HG03442 (cell line): ENCODE results near the gene ENTPD2.
"Not testable (repeated sequence)": the region's sequence is repeated elsewhere in the genome, so short reads cannot be mapped to it uniquely, and the experiment has no call there.

Experiments
- ATAC-seq: cut with Tn5 transposase; IDR thresholded peaks from one replicate; pipeline ENCODE4 v1.9.1; 2021; ENCODE audit warnings: mild to moderate bottlenecking, moderate library complexity; ENCODE audit not compliant: unreplicated experiment

Gene ENTPD2

DNA sequence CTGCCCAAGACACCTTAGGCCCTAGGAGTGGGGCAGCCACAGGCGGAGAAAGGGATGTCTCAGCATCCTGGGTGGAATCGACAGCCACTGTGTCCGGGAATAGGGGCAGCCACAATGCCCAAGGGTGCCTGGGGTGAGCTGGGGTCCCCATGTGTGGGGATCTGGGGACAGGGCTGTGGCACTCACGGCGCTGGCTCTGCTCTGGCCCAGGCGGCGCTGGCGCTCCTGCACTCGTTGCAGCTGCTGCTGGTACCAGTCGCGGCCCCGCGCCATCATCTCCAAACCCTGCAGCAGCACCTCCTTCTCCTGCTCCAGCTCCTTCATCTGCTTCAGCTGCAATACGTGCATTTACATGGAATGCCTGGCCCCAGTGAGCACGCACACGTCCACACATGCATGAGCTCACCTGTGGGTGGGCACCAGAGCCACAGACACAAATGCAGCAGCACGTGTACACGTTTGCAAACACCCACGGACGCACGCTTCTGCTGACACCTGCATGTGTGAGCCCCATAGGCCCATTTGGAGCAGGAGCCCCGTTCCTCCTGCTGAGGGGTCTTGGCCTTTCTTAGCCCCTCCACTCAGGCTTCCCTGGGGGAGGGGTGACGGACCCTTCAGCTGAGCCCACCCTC is 11.6 kb upstream of the ENTPD2 start:
- no peak for ATAC-seq

GRCh38 chr9:137064880-137065164 is 11.0 kb upstream of the ENTPD2 start:
- no peak for ATAC-seq

DNA sequence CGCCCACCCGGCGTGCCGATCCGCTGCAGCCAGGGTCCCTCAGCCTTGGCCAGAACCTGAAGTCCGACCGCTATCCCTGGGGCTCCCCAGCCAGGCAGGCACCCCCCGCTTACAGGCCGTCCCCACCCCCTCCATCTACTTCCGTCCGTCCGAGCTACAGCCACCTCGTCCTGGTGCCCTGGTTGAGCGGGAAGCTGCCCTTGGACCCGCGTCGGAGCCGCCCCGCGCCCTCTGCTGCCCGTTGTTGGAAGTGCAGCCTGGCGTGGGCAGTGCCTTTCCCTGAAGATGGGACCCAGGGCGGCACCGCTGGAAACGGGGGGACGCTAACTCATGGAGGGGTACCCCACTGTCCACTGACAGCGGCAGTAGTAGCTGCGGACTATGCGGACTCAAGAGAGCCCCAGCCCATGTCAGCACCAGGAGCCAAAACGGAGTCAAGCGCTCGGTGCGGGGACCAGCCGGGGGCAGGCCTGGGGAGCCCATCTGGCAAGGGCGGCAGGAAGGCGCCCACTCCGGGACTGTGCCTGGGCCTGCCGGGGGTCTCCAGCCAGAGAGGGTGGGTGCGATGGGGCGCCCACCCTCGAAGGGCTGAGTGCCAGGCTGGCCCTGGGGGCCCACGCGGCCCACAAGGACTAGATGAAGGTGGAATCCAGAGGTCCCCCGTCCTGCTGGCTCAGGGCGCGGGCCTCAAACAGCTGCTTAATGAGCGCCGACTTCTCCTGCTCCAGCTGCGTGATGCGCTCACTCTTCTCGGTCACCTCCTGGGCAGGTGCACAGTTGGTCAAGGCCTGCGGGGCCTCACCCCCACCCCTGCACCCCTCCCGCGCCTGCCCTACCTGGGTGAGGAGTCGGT is 10.4 kb upstream of the ENTPD2 start:
- ATAC-seq: no peak

GRCh38 chr9:137063311-137064026 is 9.6 kb upstream of the ENTPD2 start:
- no peak for ATAC-seq

GRCh38 chr9:137062798-137063197 is 8.9 kb upstream of the ENTPD2 start:
- ATAC-seq: not testable (repeated sequence)

DNA sequence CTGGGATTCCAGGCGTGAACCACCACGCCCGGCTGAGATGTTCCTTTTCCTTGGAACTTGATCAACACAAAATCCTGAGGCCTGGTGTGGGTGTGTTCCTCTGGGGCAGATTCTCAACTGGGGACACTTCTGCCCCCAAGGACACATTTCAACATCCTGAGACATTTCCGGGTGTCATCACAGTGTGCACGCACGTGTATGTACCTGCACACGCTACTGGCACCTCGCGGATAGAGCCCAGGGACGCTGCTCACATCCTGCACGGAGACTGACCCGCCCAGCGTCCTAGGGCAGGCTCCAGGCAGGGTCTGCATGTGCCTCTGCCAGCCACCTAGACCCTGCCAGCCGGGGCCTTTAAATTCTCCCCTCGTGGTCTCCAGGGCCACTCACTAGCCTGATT is 8.5 kb upstream of the ENTPD2 start:
- ATAC-seq: no peak

DNA sequence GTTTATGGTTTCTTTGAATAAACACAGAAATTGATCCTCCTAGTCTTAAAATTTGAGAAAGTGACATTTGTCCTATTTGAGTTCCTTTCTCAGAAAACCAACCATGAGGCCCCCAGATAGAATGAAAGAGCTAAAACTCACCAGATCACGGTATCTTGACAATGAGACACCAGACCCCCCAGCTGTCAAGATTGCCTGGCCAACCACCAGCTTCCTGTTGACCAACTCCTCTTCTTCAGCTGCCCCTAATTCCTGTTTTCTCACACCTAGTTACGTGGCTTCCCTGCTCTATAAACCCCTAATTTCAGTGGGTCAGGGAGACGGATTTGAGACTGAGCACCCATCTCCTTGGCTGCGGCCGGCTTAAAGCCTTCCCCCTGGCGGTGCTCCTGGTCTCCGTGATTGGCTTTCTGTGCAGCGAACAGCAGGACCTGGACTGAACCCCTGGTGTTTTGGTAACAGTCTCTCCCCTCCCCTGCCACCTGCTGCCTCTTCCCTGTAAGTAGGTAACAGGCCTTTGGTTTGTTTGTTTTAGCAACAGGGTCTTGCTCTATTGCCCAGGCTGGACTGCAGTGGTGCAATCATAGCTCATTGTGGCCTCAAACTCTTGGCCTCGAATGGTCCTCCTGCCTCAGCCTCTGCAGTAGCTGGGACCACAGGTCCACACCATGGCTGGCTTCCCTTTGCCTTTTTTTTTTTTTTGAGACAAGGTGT is 4.8 kb upstream of the ENTPD2 start:
- no peak for ATAC-seq

DNA sequence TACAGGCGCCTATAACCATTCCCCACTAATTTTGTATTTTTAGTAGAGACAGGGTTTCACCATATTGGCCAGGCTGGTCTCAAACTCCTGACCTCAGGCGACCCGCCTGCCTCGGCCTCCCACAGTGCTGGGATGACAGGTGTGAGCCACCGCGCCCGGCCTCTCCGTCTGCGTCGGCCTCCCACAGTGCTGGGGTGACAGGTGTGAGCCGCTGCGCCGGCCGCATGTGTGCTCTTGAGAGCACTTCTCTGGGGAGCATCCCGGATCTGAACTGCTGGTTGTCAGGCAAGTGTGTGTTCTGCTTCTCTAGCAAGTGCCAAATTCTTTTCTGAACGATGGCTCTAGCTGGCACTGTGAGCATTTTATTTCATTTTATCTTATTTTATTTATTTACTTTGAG is 3.7 kb upstream of the ENTPD2 start:
- ATAC-seq: no peak

DNA sequence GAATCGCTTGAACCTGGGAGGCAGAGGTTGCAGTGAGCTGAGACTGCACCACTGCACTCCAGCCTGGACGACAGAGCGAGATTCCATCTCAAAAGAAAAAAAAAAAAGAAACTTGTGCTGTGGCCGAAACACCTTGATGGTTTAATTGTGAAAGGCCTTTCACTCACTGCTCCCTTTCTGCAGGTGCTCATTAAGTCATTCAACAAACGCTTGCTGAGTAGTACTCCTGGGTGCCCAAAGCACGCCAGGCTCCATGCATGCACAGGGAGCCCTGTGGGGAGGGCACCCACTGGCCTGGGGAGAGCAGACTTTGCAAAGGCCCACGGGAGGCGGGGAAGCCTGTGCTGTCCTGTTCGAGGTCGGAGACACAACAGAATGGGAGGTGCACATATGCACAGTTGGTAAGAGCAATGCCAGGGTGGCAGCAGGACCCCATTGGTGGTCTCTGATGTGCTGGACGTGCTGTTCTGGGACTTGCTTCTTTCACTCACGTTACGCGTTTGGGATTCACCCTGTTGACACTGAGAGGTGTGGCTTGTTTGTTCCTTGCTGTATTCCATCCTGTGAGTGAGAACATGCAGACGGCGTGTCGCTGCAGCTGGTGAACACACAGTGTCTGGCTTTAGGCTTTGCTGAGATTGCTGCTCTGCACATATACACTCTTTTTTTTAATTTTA is 3.0 kb upstream of the ENTPD2 start:
- no peak for ATAC-seq

DNA sequence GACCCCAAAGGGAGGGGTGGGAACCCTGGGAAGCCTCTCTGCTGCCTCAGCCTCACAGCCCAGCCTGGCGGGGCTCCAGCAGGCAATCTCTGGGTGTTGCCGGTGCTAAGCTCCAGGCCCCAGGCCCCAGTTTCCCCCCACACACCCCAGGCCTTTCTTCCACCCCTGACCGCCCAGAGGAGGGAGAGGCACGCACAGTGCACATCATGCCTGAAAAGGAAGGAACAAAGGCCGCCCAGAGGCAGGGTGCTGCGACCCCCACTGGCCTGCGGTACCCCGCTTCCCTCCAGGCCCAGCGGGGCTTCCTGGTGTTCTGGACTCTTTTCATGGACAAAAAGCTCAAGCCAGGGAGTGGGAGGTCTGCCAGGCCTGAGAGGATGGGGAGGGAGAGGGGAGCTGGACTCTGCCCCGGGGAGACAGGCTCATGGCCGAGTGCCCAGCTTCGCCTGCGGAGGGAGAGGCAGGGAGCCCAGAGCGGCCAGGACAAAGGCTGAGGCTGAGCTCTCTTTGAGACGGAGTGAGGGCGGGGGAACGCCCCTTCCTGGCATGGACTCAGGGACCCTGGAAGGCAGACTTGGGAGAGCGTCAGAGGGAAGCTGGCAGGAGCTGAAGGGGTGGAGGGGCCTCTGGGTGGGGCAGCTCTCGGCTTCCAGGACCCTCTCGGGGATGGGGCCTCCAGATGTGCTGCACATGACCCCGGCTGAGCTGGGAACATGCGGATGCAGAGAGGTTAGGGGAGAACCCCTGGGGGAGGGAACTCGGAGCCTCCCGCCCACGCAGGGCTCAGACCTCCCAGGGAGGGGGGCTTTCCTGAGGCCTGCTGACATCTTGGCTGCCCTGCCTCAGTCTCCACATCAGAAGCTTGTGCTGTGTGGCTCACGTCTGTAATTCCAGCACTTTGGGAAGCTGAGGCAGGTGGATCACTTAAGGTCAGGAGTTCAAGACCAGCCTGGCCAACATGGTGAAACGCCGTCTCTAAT is 1.8 kb upstream of the ENTPD2 start:
- ATAC-seq: no peak

GRCh38 chr9:137054932-137055384 is 1.1 kb upstream of the ENTPD2 start:
- no peak for ATAC-seq

- ATAC-seq: no peak
Measured at GRCh38 chr9:137052998-137053943, 590 bp downstream of the ENTPD2 start.

GRCh38 chr9:137052293-137052692 is 1.6 kb downstream of the ENTPD2 start:
- no peak for ATAC-seq

- no peak for ATAC-seq
Measured at GRCh38 chr9:137051145-137051724, 2.6 kb downstream of the ENTPD2 start.

DNA sequence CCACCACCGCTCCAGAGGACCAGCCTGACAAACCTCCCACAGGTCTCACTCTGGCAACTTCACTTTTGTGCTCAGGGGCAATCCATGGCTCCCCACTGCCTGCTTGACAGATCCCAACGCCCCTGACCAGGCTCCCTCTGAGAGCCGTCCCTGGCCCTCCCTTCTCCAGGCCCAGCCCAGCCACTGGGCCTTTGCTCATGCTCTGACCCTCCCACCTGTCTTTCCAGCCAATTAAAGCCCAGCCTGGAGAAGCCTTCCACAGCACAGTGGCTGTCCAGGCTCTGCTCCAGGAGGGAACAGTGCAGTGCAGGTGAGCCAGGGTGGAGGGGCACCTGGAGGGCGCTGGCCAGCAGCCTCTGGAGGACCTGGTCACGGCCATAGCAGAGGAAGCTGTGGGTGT is 3.3 kb downstream of the ENTPD2 start:
- ATAC-seq: no peak

DNA sequence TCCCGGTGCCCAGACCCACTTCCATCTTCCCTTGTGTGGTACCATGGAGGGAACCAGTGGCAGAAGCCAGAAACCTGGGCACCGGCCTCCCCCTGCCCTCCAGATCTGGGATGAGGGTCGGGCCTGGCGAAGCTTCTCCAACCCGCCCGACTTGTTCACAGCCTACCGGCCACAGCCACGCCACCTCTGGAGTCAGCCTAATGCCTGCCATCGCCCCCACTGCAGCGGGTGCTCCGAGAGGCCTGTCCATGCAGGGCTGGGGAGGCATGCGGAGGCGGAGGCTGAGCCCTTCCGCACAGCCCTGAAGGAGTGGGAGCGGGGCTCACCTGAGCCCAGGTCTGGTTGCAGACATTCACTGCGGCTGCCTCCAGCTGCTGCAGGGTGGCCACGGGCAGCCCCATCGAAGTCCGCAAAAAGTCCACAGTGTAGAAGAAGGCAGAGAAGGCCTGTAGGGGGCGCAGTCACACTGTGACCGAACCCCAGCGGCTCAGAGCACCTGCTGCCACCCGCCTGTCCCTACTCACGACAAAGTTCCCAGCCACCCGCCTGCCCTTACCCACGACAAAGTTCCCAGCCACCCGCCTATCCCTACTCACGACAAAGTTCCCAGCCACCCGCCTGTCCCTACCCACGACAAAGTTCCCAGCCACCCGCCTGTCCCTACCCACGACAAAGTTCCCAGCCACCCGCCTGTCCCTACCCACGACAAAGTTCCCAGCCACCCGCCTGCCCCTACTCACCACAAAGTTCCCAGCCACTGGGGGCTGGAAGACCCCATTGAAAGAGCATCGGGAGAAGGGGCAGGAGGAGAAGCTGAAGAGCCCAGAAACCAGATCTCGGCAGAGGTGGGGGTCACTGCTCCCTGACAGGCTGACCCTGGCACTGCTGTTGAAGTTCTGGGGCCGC is 4.1 kb downstream of the ENTPD2 start:
- no peak for ATAC-seq
